RWPE2 (cell line): ENCODE data around the gene CLC.

ENCODE experiments used
- ATAC-seq: fragments of 200-7000 bp; cut with Tn5 transposase; 3 replicates; pipeline ENCODE4 v1.9.1; 2021; ENCODE audit warnings: low read depth
- DNase-seq: peaks from one replicate; pipeline ENCODE4 v3.0.0-alpha.2; 2020; ENCODE audit warnings: low spot score
- H3K27ac ChIP-seq: fragments of 450-650 bp; 2 replicates; pipeline ENCODE4 v1.5.1; 2017; ENCODE audit warnings: mild to moderate bottlenecking; ENCODE audit not compliant: poor library complexity, severe bottlenecking
- H3K27me3 ChIP-seq: fragments of 250-450 bp; sonication (Bioruptor Pico); 2 replicates; pipeline ENCODE4 v1.5.1; 2021; ENCODE audit warnings: mild to moderate bottlenecking, moderate library complexity; ENCODE audit not compliant: insufficient read depth, poor library complexity, severe bottlenecking
- H3K36me3 ChIP-seq: fragments of 250-450 bp; sonication (Bioruptor Pico); 2 replicates; pipeline ENCODE4 v1.5.1; 2020; ENCODE audit warnings: low read depth, mild to moderate bottlenecking, moderate library complexity
- H3K4me1 ChIP-seq: fragments of 250-450 bp; sonication (Bioruptor Pico); 2 replicates; pipeline ENCODE4 v1.5.1; 2021; ENCODE audit warnings: mild to moderate bottlenecking, moderate library complexity; ENCODE audit not compliant: insufficient read depth, poor library complexity, severe bottlenecking
- H3K4me3 ChIP-seq: fragments of 250-450 bp; sonication (Bioruptor Pico); 2 replicates; pipeline ENCODE4 v1.5.1; 2021; ENCODE audit warnings: mild to moderate bottlenecking, moderate library complexity; ENCODE audit not compliant: severe bottlenecking
- H3K9me3 ChIP-seq: fragments of 250-450 bp; sonication (Bioruptor Pico); 2 replicates; pipeline ENCODE4 v1.5.1; 2021; ENCODE audit warnings: mild to moderate bottlenecking, moderate library complexity; ENCODE audit not compliant: severe bottlenecking
- TF ChIP-seq, protein P1 (sequence below): fragments of 450-650 bp; IDR thresholded peaks from one replicate; pipeline ENCODE4 v1.5.1; 2017; ENCODE audit warnings: mild to moderate bottlenecking, moderate library complexity; ENCODE audit not compliant: poor library complexity, severe bottlenecking

CLC gene

DNA sequence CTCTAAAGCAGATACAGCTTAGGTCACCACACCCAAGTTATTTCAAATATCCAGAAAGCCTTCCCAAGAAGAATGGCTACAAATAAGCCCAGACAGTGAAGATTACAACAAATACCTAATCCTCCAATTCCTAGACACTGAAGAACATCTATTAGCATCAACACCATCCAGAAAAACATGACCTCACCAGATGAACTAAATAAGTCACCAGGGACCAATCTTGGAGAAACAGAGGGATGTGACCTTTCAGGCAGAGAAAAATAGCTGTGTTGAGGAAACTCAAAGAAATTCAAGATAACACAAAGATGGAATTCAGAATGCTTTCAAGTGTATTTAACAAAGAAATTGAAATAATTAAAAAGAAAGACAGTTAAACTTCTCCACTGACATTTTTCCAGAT is 15.0 kb upstream of the CLC start:
- ATAC-seq: no peak
- Histone ChIP-seq H3K27ac (no peak overlapping the region), H3K27me3 (peaks cover 44% of the 10 kb centered on the region), H3K9me3 (no peaks in the 10 kb centered on the region), H3K4me3 (no peak overlapping the region), H3K4me1 (no peaks in the 10 kb centered on the region), H3K36me3 (no peaks in the 10 kb centered on the region)
- TF ChIP-seq, protein P1, sequence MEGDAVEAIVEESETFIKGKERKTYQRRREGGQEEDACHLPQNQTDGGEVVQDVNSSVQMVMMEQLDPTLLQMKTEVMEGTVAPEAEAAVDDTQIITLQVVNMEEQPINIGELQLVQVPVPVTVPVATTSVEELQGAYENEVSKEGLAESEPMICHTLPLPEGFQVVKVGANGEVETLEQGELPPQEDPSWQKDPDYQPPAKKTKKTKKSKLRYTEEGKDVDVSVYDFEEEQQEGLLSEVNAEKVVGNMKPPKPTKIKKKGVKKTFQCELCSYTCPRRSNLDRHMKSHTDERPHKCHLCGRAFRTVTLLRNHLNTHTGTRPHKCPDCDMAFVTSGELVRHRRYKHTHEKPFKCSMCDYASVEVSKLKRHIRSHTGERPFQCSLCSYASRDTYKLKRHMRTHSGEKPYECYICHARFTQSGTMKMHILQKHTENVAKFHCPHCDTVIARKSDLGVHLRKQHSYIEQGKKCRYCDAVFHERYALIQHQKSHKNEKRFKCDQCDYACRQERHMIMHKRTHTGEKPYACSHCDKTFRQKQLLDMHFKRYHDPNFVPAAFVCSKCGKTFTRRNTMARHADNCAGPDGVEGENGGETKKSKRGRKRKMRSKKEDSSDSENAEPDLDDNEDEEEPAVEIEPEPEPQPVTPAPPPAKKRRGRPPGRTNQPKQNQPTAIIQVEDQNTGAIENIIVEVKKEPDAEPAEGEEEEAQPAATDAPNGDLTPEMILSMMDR: no peak
- no peak for DNase-seq

DNA sequence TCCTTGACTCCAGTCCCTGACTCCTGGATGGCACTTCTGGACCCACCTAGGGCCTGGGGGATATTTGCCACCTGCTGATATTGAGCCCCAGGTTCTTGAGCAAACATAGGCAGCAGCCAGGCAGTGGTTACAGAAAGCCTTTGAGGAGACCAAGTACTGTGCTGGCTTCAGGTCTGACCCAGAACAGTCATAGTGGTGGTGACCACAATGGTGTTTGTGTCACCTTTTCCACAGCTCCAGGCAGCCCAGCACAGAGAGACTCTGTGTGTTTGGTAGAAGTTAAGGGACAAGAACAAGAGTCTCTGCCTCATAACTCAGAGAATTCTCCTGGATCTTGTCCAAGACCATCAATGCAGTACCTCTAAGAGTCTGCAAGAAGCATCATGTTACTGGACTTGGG is 14.6 kb upstream of the CLC start:
- H3K4me1 ChIP-seq: no peaks in the 10 kb centered on the region
- no peaks in the 10 kb centered on the region for H3K36me3 ChIP-seq
- no peak overlapping the region for H3K27ac ChIP-seq
- TF ChIP-seq, protein P1: no peak
- H3K27me3 ChIP-seq: peaks cover 44% of the 10 kb centered on the region
- H3K4me3 ChIP-seq: no peak overlapping the region
- no peaks in the 10 kb centered on the region for H3K9me3 ChIP-seq
- DNase-seq (no peak), ATAC-seq (no peak)

DNA sequence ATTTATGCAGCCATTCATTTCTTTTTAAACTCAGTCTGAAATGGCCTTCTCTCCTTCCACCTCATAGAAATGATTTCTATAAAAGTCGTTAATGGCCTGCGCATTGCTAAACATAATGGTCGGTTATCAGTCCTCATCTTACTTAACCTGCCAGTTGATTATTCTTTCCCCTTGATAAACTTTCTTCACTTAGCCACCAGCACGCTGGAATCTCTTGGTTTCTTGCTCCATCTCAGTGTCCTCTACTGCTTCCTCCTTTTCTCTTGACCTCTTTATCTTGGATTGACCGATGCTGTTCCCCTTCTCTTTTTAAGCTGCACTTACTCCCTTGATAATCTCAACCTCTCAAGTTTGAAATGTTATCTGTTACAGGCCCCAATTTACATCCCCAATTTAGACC is 12.2 kb upstream of the CLC start:
- ATAC-seq: no peak
- Histone ChIP-seq H3K9me3 (no peaks in the 10 kb centered on the region), H3K27ac (no peak overlapping the region), H3K4me1 (no peaks in the 10 kb centered on the region), H3K36me3 (no peaks in the 10 kb centered on the region), H3K27me3 (peaks cover 38% of the 10 kb centered on the region), H3K4me3 (no peak overlapping the region)
- TF ChIP-seq, protein P1: no peak
- DNase-seq: no peak

DNA sequence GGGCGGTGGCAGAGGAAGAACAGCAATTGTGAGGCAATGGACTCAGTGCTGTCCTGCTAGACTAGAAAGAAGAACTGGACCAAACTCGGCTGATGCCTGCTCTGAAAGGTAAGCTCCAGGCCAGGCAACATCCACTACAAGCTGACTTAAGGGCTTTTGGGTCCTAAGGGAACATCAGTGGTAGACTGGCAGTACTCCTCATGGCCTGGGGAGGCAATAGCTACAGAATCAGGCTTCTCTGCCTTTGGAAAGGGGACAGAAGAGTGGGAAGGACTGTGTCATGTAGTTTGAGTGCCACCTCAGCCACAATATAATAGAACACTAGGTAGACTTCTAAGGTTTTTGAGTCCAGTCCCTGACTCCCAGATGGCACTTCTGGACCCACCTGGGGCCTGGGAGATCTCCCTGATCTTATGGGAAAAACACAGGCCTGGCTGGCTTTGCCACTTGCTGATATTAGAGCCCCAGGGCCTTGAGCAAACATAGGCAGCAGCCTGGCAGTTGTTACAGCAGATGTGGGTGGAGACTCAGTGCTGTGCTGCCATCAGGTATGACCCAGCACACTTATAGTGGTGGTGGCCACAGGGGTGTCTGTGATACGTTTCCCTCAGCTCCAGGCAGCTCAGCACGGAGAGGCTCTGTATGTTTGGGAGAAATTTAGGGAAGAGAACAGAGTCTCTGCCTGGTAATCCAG is 9.2 kb upstream of the CLC start:
- Histone ChIP-seq H3K4me1 (no peaks in the 10 kb centered on the region), H3K4me3 (no peak overlapping the region), H3K27ac (no peak overlapping the region), H3K9me3 (no peaks in the 10 kb centered on the region), H3K36me3 (no peaks in the 10 kb centered on the region), H3K27me3 (peaks cover 46% of the 10 kb centered on the region)
- DNase-seq (no peak), ATAC-seq (no peak)
- TF ChIP-seq, protein P1: no peak

DNA sequence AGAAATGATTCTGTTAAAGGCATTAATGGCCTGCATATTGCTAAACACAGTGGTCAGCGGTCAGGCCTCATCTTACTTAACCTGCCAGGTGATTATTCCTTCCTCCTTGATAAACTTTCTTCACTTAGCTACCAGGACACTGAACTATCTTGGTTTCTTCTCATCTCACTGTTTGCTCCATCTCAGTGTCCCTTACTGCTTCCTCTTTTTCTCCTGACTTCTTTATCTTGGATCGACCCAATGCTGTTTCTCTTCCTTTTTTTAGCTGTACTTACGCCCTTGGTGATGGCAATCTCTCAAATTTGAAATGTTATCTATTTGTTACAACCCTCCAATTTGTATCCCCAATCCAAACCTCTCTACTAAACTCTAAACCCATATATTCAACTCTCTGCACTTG is 7.8 kb upstream of the CLC start:
- no peak for DNase-seq
- Histone ChIP-seq H3K36me3 (no peaks in the 10 kb centered on the region), H3K4me3 (no peak overlapping the region), H3K27ac (no peak overlapping the region), H3K27me3 (peaks cover 46% of the 10 kb centered on the region), H3K4me1 (no peaks in the 10 kb centered on the region), H3K9me3 (no peaks in the 10 kb centered on the region)
- no peak for ATAC-seq
- TF ChIP-seq, protein P1: no peak
